Fibroblast of lung (primary cell): ENCODE results near the gene RNU5D-1. TPM values are rescaled to one million over a fixed set of nuclear protein-coding genes. Genes with fewer than 3 reads are reported as not detected.
A peak's percentile ranks its signal among the peaks of the same experiment; 100 is the strongest.
"Not testable (repeated sequence)": the region's sequence is repeated elsewhere in the genome, so short reads cannot be mapped to it uniquely, and the experiment has no call there.

ENCODE experiments used
- DNase-seq, 2 donors: peaks; one replicate each; pipeline versions ENCODE4 v3.0.0 to v3.0.0-alpha.2; 2010; ENCODE audit warnings: low read depth in 2 of 2
- H2AFZ ChIP-seq: 2 replicates; pipeline ENCODE4 v1.5.1; 2012; ENCODE audit warnings: low read length, control low read depth, inconsistent platforms
- H3K27ac ChIP-seq: 2 replicates; pipeline ENCODE4 v1.5.1; 2011; ENCODE audit warnings: low read length, control low read depth; ENCODE audit not compliant: insufficient read depth
- H3K27me3 ChIP-seq: 2 replicates; pipeline ENCODE4 v1.5.1; 2011; ENCODE audit warnings: mild to moderate bottlenecking, low read length; ENCODE audit not compliant: control insufficient read depth, insufficient read depth
- H3K36me3 ChIP-seq: 2 replicates; pipeline ENCODE4 v1.5.1; 2011; ENCODE audit warnings: low read length; ENCODE audit not compliant: control insufficient read depth, insufficient read depth
- H3K4me1 ChIP-seq: 2 replicates; pipeline ENCODE4 v1.5.1; 2011; ENCODE audit warnings: low read length; ENCODE audit not compliant: control insufficient read depth, insufficient read depth; ENCODE audit errors: extremely low read depth
- H3K4me2 ChIP-seq: 2 replicates; pipeline ENCODE4 v1.5.1; 2011; ENCODE audit warnings: low read length, control low read depth; ENCODE audit not compliant: insufficient read depth; ENCODE audit errors: extremely low read depth
- H3K4me3 ChIP-seq, 4 experiments: fragments of 200-600 bp in 1 of 4; sonication (generic) in 1 of 4; replicated peaks in 1 of 4; 2 replicates each; pipeline ENCODE4 v1.5.1; 2011 to 2016; ENCODE audit warnings: low read length in 4 of 4, low read depth in 3 of 4, mild to moderate bottlenecking in 3 of 4, control low read depth in 2 of 4, inconsistent platforms in 1 of 4, mixed read lengths in 1 of 4; ENCODE audit not compliant: insufficient read depth in 1 of 4; ENCODE audit errors: control extremely low read depth in 1 of 4
- H3K79me2 ChIP-seq: 2 replicates; pipeline ENCODE4 v1.5.1; 2012; ENCODE audit warnings: mild to moderate bottlenecking, low read length, inconsistent platforms; ENCODE audit not compliant: control insufficient read depth, insufficient read depth
- H3K9ac ChIP-seq: 2 replicates; pipeline ENCODE4 v1.5.1; 2011; ENCODE audit warnings: mild to moderate bottlenecking, low read length, control low read depth; ENCODE audit not compliant: insufficient read depth
- H3K9me3 ChIP-seq: 2 replicates; pipeline ENCODE4 v1.5.1; 2012; ENCODE audit warnings: low read depth, low read length; ENCODE audit not compliant: control insufficient read depth, insufficient read depth
- H4K20me1 ChIP-seq: 2 replicates; pipeline ENCODE4 v1.5.1; 2011; ENCODE audit warnings: low read length; ENCODE audit not compliant: control insufficient read depth, insufficient read depth; ENCODE audit errors: extremely low read depth
- CTCF ChIP-seq, 2 donors: IDR thresholded peaks in 1 of 2; conservative IDR thresholded peaks in 1 of 2; 1 replicate in 1 of 2; 2 replicates in 1 of 2; pipeline ENCODE4 v1.5.1; 2011 to 2012; ENCODE audit warnings: low read length in 2 of 2, control low read depth in 1 of 2, inconsistent platforms in 1 of 2, low read depth in 1 of 2, mild to moderate bottlenecking in 1 of 2
- EZH2 ChIP-seq: IDR thresholded peaks from 2 replicates; pipeline ENCODE4 v1.5.1; 2012; ENCODE audit warnings: low read length, control low read depth, mild to moderate bottlenecking; ENCODE audit errors: missing control alignments
- polyA plus RNA-seq, 2 donors: library from polyadenylated mRNA; depleted of rRNA in 1 of 2; stranded (reverse) in 1 of 2; unstranded in 1 of 2; fragments of >200 nt; gene quantifications; 2 replicates each; pipeline ENCODE4 v1.2.1, GENCODE V29; 2011 to 2012; ENCODE audit warnings: missing spikeins in 1 of 2
- total RNA-seq: library from RNA; depleted of rRNA; stranded (reverse); fragments of >200 nt; gene quantifications from 2 replicates; pipeline ENCODE4 v1.2.1, GENCODE V29; 2014

The RNU5D-1 gene
- total and polyA plus RNA-seq, 2 donors (not counting 1 experiment from before 2014, with no cell fraction given): not detected

DNA sequence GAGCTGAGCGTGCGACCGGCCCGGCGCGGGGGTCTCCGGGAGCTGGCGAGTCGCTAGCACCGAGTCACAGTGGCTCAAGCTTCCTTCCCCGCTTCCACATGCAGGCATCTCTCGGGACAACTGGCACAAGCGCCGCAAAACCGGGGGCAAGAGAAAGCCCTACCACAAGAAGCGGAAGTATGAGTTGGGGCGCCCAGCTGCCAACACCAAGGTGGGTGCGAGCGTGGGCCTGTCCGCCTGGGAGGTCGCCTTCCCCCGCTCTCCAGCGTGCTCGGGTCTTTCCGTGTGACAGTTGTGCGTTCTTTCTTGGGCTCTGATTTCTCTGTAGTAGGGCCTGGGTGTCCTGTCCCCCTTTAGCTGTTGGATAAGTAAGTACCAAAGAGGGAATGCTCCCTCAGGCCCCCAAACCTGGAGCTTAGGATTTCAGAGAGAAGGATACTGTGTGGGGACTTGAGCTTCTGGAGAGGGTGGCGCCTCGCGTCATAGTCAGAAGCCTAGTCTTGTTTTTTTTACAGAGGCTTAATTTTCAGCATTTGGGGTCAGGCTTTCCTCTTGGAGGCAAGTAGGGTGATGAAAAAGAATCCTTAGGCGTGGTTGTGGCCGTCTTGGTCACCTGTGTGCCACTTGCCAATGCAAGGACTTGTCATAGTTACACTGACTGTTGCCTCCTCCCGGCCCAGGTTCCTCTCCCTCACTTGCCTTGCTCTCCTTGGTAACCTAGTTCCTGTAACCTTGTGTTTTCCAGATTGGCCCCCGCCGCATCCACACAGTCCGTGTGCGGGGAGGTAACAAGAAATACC lies 45.2 kb upstream of the RNU5D-1 start:
- H3K9ac ChIP-seq: peak overlapping the region; percentile 97
- no peak overlapping the region for H2AFZ ChIP-seq
- H3K36me3 ChIP-seq: peaks cover 19% of the 10 kb centered on the region
- H4K20me1 ChIP-seq: no peaks in the 10 kb centered on the region
- H3K27me3 ChIP-seq: no peaks in the 10 kb centered on the region
- DNase-seq: peak in 1 of 2 donors; percentile 17
- no peak for TF ChIP-seq EZH2
- no peak for TF ChIP-seq CTCF (conservative IDR thresholded peaks at IDR 0.05 in 1 of 2, IDR thresholded peaks at IDR 0.05 in 1 of 2; ENCODE audit: low read depth in 1 of 2, low read length in 2 of 2)
- H3K4me1 ChIP-seq: peaks cover 2% of the 10 kb centered on the region
- peak overlapping the region; percentile 80 for H3K4me2 ChIP-seq
- H3K79me2 ChIP-seq: peaks cover 34% of the 10 kb centered on the region
- H3K9me3 ChIP-seq: no peaks in the 10 kb centered on the region
- peak overlapping the region; percentile 98 for H3K27ac ChIP-seq
- H3K4me3 ChIP-seq: peak overlapping the region; percentile 61 to 95 (median 76)

DNA sequence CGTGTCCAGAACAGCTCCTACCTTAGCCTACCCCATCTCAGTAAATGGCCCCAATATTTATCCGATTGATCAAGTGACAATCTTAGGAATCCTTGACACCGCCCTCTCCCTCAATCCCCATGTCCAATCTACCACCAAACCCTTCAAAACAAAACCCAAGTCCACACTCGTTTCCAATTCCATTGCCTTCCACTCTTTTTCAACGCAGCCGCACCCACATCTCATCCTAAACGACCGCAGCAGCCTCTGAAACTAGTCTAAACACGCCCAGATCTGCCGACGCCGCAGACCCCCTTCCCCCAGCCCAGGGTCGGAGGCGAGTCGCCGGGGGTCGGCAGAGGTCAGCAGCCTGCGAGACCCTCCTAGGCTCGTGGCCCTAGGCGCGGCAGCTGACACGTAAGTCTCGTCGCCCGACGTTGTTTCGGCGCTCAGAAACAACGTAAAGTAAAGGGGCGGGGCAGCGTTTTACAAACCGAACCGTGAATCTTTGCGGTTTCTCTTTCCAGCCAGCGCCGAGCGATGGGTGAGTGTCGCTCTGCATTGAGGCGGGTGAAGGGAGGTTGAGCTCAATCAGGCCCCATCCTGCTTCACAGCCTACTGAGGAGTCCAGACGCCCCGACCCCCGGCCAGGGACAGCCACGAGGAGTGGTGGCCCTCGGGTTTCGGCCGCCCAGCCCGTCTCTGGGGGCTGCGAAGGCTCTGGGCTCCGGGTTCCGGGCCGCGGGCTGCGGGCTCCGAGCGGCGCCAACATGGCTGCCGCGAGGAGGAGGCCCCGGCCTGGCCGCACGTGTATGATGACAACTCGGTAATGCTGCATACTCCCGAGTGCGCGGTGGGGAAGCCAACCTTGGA lies 44.3 kb upstream of the RNU5D-1 start, which contains the start of gene RPS8:
RPS8 (plus strand) TSS at position 463 of the 852 bp plus-strand sequence; CDS start at position 520, 57 bp downstream.
- peak within 1 kb of the TSS; percentile 37 for H2AFZ ChIP-seq

GRCh38 chr1:44766421-44766820 lies 35.5 kb upstream of the RNU5D-1 start:
- peaks cover 18% of the 10 kb centered on the region for H3K36me3 ChIP-seq
- H2AFZ ChIP-seq, DNase-seq: not testable (repeated sequence)

More for the DNA sequence above, 44.3 kb upstream of the RNU5D-1 start, which contains the start of gene RPS8:
- Histone ChIP-seq H3K9me3 (no peaks in the 10 kb centered on the region), H3K27me3 (no peaks in the 10 kb centered on the region), H3K36me3 (peaks cover 15% of the 10 kb centered on the region), H4K20me1 (no peaks in the 10 kb centered on the region), H3K27ac (peak within 1 kb of the TSS; percentile 98), H3K4me3 (peak within 1 kb of the TSS; percentile 61 to 95 (median 76)), H3K4me1 (peaks cover 2% of the 10 kb centered on the region), H3K79me2 (peaks cover 34% of the 10 kb centered on the region), H3K4me2 (peak within 1 kb of the TSS; percentile 80), H3K9ac (peak within 1 kb of the TSS; percentile 97)
- TF ChIP-seq EZH2: no peak
- TF ChIP-seq CTCF (conservative IDR thresholded peaks at IDR 0.05 in 1 of 2, IDR thresholded peaks at IDR 0.05 in 1 of 2; ENCODE audit: low read depth in 1 of 2, low read length in 2 of 2): no peak
- DNase-seq: peak; percentile 91 to 95

More at GRCh38 chr1:44766421-44766820, 35.5 kb upstream of the RNU5D-1 start:
- H4K20me1 ChIP-seq, H3K9ac ChIP-seq, H3K4me2 ChIP-seq, H3K79me2 ChIP-seq, H3K9me3 ChIP-seq, H3K27ac ChIP-seq, H3K4me3 ChIP-seq, H3K4me1 ChIP-seq, H3K27me3 ChIP-seq: not testable (repeated sequence)
